IMR-90 (cell line): ENCODE measurements around the gene INPP5A. TPM values are rescaled to one million over a fixed set of nuclear protein-coding genes. Genes with fewer than 3 reads are reported as not detected.

Source experiments
- ATAC-seq: fragments of 200-7000 bp; cut with Tn5 transposase; 2 replicates; pipeline ENCODE4 v1.9.1; 2020; ENCODE audit warnings: low read depth, mild to moderate bottlenecking, moderate library complexity
- BruUV-seq: library from RNA; stranded (reverse); fragments of 400-500 nt; replicated peaks from 2 replicates; lab custom pipeline; 2021; lab: Mats Ljungman, UMichigan
- CTCF ChIA-PET: fragments of 300-600 bp; formaldehyde crosslinking; extraction: SDS; loops from one replicate; lab custom pipeline; 2021; ENCODE audit warnings: antibody characterized with exemption; lab: Yijun Ruan, JAX
- POLR2A ChIA-PET: fragments of 300-600 bp; sonication (Branson Sonifier 250); formaldehyde crosslinking; loops from one replicate; lab custom pipeline; 2022; ENCODE audit warnings: antibody characterized with exemption; ENCODE audit not compliant: unreplicated experiment; lab: Charles Lee
- DNase-seq: peaks from one replicate; pipeline ENCODE4 v3.0.0; 2013
- H2AFZ ChIP-seq: replicated peaks from 2 replicates; pipeline ENCODE3; 2013; ENCODE audit warnings: low read length, mild to moderate bottlenecking; ENCODE audit not compliant: poor library complexity
- H2AK5ac ChIP-seq: 2 replicates; pipeline ENCODE4 v1.6.1; 2013; ENCODE audit warnings: low read depth, low read length, inconsistent platforms
- H2AK9ac ChIP-seq: replicated peaks from 2 replicates; pipeline ENCODE3; 2013; ENCODE audit warnings: mild to moderate bottlenecking, low read depth, low read length, moderate library complexity; ENCODE audit not compliant: poor library complexity
- H2BK120ac ChIP-seq: 2 replicates; pipeline ENCODE4 v1.6.1; 2013; ENCODE audit warnings: low read depth, low read length, inconsistent platforms
- H2BK15ac ChIP-seq: 3 replicates; pipeline ENCODE4 v1.6.1; 2013; ENCODE audit warnings: low read depth, low read length, inconsistent platforms
- H2BK20ac ChIP-seq: 2 replicates; pipeline ENCODE4 v1.6.1; 2013; ENCODE audit warnings: low read depth, mild to moderate bottlenecking, inconsistent platforms, low read length, moderate library complexity
- H2BK5ac ChIP-seq: 2 replicates; pipeline ENCODE4 v1.6.1; 2013; ENCODE audit warnings: mild to moderate bottlenecking, low read depth, low read length, inconsistent platforms; ENCODE audit not compliant: poor library complexity, severe bottlenecking
- H3K14ac ChIP-seq: replicated peaks from 2 replicates; pipeline ENCODE4 v1.6.1; 2013; ENCODE audit warnings: low read depth, low read length, inconsistent platforms
- H3K18ac ChIP-seq: 2 replicates; pipeline ENCODE4 v1.6.1; 2013; ENCODE audit warnings: low read depth, low read length, control low read depth
- H3K23ac ChIP-seq: 2 replicates; pipeline ENCODE4 v1.6.1; 2013; ENCODE audit warnings: low read depth, low read length, inconsistent platforms
- H3K27ac ChIP-seq: 2 replicates; pipeline ENCODE4 v1.5.1; 2013; ENCODE audit warnings: mild to moderate bottlenecking, control low read depth, low read length; ENCODE audit not compliant: insufficient read depth
- H3K27me3 ChIP-seq: 2 replicates; pipeline ENCODE4 v1.6.1; 2013; ENCODE audit warnings: low read length; ENCODE audit not compliant: control insufficient read depth, insufficient read depth
- H3K36me3 ChIP-seq: 2 replicates; pipeline ENCODE4 v1.6.1; 2013; ENCODE audit warnings: low read length, mixed read lengths; ENCODE audit not compliant: control insufficient read depth, insufficient read depth
- H3K4ac ChIP-seq: 2 replicates; pipeline ENCODE4 v1.6.1; 2013; ENCODE audit warnings: low read depth, low read length, inconsistent platforms
- H3K4me1 ChIP-seq: 2 replicates; pipeline ENCODE4 v1.6.1; 2013; ENCODE audit warnings: low read length, mixed read lengths; ENCODE audit not compliant: control insufficient read depth, insufficient read depth
- H3K4me2 ChIP-seq: 2 replicates; pipeline ENCODE4 v1.6.1; 2013; ENCODE audit warnings: low read depth, mild to moderate bottlenecking, control low read depth, low read length, moderate library complexity
- H3K4me3 ChIP-seq: 2 replicates; pipeline ENCODE4 v1.5.1; 2013; ENCODE audit warnings: low read depth, mild to moderate bottlenecking, control low read depth, low read length, moderate library complexity; ENCODE audit not compliant: insufficient read depth
- H3K56ac ChIP-seq: 2 replicates; pipeline ENCODE4 v1.6.1; 2013; ENCODE audit warnings: low read length, inconsistent platforms; ENCODE audit not compliant: insufficient read depth; ENCODE audit errors: extremely low read depth
- H3K79me1 ChIP-seq, 2 experiments: 2 replicates each; pipeline ENCODE4 v1.6.1; 2013; ENCODE audit warnings: low read length in 2 of 2, inconsistent platforms in 1 of 2, low read depth in 1 of 2
- H3K9ac ChIP-seq: 2 replicates; pipeline ENCODE4 v1.6.1; 2013; ENCODE audit warnings: low read depth, low read length, control low read depth
- H3K9me1 ChIP-seq: 2 replicates; pipeline ENCODE4 v1.6.1; 2013; ENCODE audit warnings: low read length, inconsistent platforms; ENCODE audit not compliant: insufficient read depth
- H3K9me3 ChIP-seq: 2 replicates; pipeline ENCODE4 v1.6.1; 2013; ENCODE audit warnings: low read length; ENCODE audit not compliant: control insufficient read depth, insufficient read depth
- H4K20me1 ChIP-seq: 2 replicates; pipeline ENCODE4 v1.6.1; 2013; ENCODE audit warnings: low read length, inconsistent platforms; ENCODE audit not compliant: insufficient read depth
- H4K5ac ChIP-seq: 2 replicates; pipeline ENCODE4 v1.6.1; 2013; ENCODE audit warnings: mild to moderate bottlenecking, low read depth, low read length, control low read depth
- H4K8ac ChIP-seq, 2 experiments: 2 replicates each; pipeline ENCODE4 v1.6.1; 2013; ENCODE audit warnings: low read depth in 2 of 2, low read length in 2 of 2, control low read depth in 1 of 2, inconsistent platforms in 1 of 2
- H4K91ac ChIP-seq: 2 replicates; pipeline ENCODE4 v1.6.1; 2013; ENCODE audit warnings: low read depth, low read length, inconsistent platforms; ENCODE audit not compliant: insufficient read depth
- RFX5 ChIP-seq: IDR thresholded peaks from 2 replicates; pipeline ENCODE4 v1.8.0; 2012; ENCODE audit warnings: low read depth, mild to moderate bottlenecking, low read length, moderate library complexity
- WGBS, 2 experiments: methylation state at CpG; one replicate each; pipeline versions ENCODE4 v1.1.5 to v1.1.7; 2013; ENCODE audit warnings: missing lambda C conversion rate in 2 of 2; ENCODE audit not compliant: insufficient read length in 1 of 2; ENCODE audit errors: extremely low coverage in 2 of 2; 5-methylcytosine and 5-hydroxymethylcytosine counted together
- dilution Hi-C: fragments of 300-500 bp; cut with HindIII; formaldehyde crosslinking; loops from one replicate; pipeline ENCODE4 v1.14.3; 2018; ENCODE audit warnings: low sequenced_read_pairs; ENCODE audit not compliant: unreplicated experiment
- in situ Hi-C: fragments of 300-500 bp; cut with MboI; formaldehyde crosslinking; loops from 3 replicates; pipeline ENCODE4 v1.14.3; 2019; ENCODE audit warnings: low sequenced_read_pairs, inconsistent platforms, mixed read lengths
- intact Hi-C: fragments of 100-400 bp; cut with micrococcal nuclease; formaldehyde crosslinking; loops from 2 replicates; pipeline ENCODE4 v1.10.0; 2022
- polyA plus RNA-seq, 3 experiments: library from polyadenylated mRNA; depleted of rRNA; stranded (reverse); fragments of >200 nt; gene quantifications; 2 replicates each; pipeline ENCODE4 v1.2.3, GENCODE V29; 2012; ENCODE audit warnings: low replicate concordance in 1 of 3
- total RNA-seq: library from RNA; depleted of rRNA; stranded (reverse); fragments of >200 nt; gene quantifications from 2 replicates; pipeline ENCODE4 v1.2.3, GENCODE V29; 2012

The INPP5A gene
- total and polyA plus RNA-seq, 2 of the 4 experiments (the other 2 are of a cell fraction): 21.4 to 36.7 TPM

DNA sequence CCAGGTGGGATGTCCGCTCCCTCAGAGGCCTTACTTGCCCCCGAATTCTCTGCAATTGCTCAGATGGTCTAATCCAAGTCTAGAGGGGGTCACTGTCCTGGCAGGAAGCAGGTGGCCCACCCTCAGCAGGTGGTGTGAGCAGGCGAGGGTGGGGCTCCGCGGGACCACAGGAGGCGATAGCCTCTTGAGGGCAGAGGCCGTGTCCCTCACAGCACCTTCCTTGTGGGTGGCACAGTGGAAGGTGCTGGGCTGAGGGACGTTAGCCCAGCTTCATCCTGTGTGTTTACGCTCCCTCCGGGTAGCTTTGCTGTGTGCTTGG, 38.3 kb upstream of the INPP5A start:
- ChIA-PET POLR2A (no interaction called here), CTCF (no interaction called here)
- H2BK5ac ChIP-seq: no peak overlapping the region
- H3K4ac ChIP-seq: no peak overlapping the region
- H3K79me1 ChIP-seq: no peaks in the 10 kb centered on the region
- dilution Hi-C loops (no loop called here), in situ Hi-C loops (no loop called here), intact Hi-C loops (no loop called here)
- H4K8ac ChIP-seq: no peak overlapping the region
- no peak overlapping the region for H3K4me2 ChIP-seq
- H2BK20ac ChIP-seq: no peak overlapping the region
- no peaks in the 10 kb centered on the region for H4K20me1 ChIP-seq
- ATAC-seq: no peak
- H4K91ac ChIP-seq: no peak overlapping the region
- H3K56ac ChIP-seq: no peak overlapping the region
- WGBS, 2 experiments: 50% methylated on average over 2 of the region's 10 CpGs; no CpG with 5 or more reads in 1 of the 2 experiments
- H3K23ac ChIP-seq: no peak overlapping the region
- H3K18ac ChIP-seq: no peak overlapping the region
- no peak overlapping the region for H2AK9ac ChIP-seq
- no peak overlapping the region for H3K4me3 ChIP-seq
- H4K5ac ChIP-seq: no peak overlapping the region
- no peak overlapping the region for H3K9ac ChIP-seq
- no peak overlapping the region for H2BK120ac ChIP-seq
- no peak for DNase-seq
- peaks cover 43% of the 10 kb centered on the region for H3K27me3 ChIP-seq
- H2AFZ ChIP-seq: no peak overlapping the region
- no TSS peak for BruUV-seq
- H3K36me3 ChIP-seq: no peaks in the 10 kb centered on the region
- TF ChIP-seq RFX5: no peak
- no peaks in the 10 kb centered on the region for H3K9me3 ChIP-seq
- H2AK5ac ChIP-seq: no peak overlapping the region
- H3K9me1 ChIP-seq: peaks cover 3% of the 10 kb centered on the region; the same call in 1 of the 2 replicates
- H2BK15ac ChIP-seq: no peak overlapping the region
- H3K27ac ChIP-seq: no peak overlapping the region
- H3K14ac ChIP-seq: no peak overlapping the region
- H3K4me1 ChIP-seq: peaks cover 2% of the 10 kb centered on the region; the same call in 1 of the 2 replicates
